ENCODE measurements around the gene AP2B1. TPM values are rescaled to one million over a fixed set of nuclear protein-coding genes. Genes with fewer than 3 reads are reported as not detected.

The AP2B1 gene
- total RNA-seq, 1 experiment from 2014 or later: 70.2 TPM

DNA sequence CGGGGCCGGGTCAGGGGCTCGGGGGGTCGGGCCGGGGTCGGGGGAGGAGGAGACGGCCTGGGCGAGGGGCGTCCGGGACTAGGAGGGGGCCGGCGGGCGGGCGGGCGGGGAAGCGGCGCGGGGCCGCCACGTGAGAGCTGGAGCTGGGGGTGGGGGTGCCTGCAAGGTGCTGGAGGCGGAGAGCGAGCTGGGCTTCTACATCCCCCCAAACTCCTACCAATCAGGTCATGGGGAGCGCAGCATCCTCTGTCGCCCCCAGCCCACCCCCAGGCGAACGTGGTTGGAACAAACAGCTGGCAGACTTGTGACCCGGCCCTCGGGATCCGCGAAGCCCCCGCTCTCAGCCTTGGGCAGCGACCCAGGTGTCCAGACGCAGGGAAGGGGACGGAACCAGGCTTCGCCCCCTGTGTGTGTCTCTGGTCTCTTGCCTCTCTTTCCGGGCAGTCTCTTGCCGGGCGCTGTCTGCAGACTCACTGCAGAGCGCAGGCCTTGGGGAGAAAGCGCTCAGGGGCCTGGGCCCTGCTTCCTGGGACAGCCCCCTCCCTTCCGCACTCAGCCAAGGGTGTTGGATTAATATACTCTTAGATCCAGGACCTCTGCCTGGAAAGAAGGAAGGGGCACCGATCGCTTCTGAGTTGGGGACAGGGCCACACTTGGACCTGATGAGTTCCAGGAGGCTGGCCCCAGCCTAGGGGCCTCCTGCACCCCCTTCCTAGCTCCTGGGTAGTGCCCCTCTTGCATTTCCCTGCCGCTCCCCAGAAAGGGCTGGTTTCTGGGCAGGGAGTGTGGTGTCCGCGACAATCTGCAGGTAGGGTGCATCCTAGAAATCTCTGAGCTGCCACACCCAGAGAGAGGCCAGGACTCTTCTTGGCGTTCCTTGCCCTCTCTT is 145.0 kb downstream of the AP2B1 start:
- Histone ChIP-seq H3K9me2 (replicated peaks; ENCODE audit: low read length) (no peaks in the 10 kb centered on the region), H4K20me1 (ENCODE audit: low read length) (no peaks in the 10 kb centered on the region), H3K9ac (ENCODE audit: low read length) (no peak overlapping the region), H3K4me2 (ENCODE audit: low read length) (no peak overlapping the region), H3K9me3 (ENCODE audit: low read length) (no peaks in the 10 kb centered on the region), H3K4me1 (ENCODE audit: insufficient read depth, low read length) (no peaks in the 10 kb centered on the region), H3F3A (ENCODE audit: low read length, unreplicated experiment) (no peaks in the 10 kb centered on the region), H3K27me3 (ENCODE audit: low read length) (no peaks in the 10 kb centered on the region), H3K36me3 (ENCODE audit: low read depth, low read length) (no peaks in the 10 kb centered on the region), H3K79me2 (ENCODE audit: low read length) (no peaks in the 10 kb centered on the region), H2AFZ (ENCODE audit: low read length) (no peak overlapping the region), H3K27ac (ENCODE audit: low read length) (no peak overlapping the region), H3K4me3 (ENCODE audit: low read length) (no peak overlapping the region)
- POLR2A ChIA-PET (ENCODE audit: unreplicated experiment): no interaction called here
- no TSS peak for BruUV-seq (replicated peaks)
- TF ChIP-seq, protein P1, sequence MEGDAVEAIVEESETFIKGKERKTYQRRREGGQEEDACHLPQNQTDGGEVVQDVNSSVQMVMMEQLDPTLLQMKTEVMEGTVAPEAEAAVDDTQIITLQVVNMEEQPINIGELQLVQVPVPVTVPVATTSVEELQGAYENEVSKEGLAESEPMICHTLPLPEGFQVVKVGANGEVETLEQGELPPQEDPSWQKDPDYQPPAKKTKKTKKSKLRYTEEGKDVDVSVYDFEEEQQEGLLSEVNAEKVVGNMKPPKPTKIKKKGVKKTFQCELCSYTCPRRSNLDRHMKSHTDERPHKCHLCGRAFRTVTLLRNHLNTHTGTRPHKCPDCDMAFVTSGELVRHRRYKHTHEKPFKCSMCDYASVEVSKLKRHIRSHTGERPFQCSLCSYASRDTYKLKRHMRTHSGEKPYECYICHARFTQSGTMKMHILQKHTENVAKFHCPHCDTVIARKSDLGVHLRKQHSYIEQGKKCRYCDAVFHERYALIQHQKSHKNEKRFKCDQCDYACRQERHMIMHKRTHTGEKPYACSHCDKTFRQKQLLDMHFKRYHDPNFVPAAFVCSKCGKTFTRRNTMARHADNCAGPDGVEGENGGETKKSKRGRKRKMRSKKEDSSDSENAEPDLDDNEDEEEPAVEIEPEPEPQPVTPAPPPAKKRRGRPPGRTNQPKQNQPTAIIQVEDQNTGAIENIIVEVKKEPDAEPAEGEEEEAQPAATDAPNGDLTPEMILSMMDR (conservative IDR thresholded peaks at IDR 0.05; ENCODE audit: low read depth, low read length): no peak
- TF ChIP-seq EZH2 (IDR thresholded peaks at IDR 0.05; ENCODE audit: low read length, unreplicated experiment) (no peak), EZH2phosphoT487 (IDR thresholded peaks at IDR 0.05; ENCODE audit: borderline replicate concordance, low read length) (no peak)
- CTCF ChIA-PET: no interaction called here
- DNase-seq: no peak
- intact Hi-C loops (cut with micrococcal nuclease): no loop called here
- ATAC-seq: no peak

- TF ChIP-seq, protein P1 (conservative IDR thresholded peaks at IDR 0.05; ENCODE audit: low read depth, low read length): no peak
- TF ChIP-seq EZH2 (IDR thresholded peaks at IDR 0.05; ENCODE audit: low read length, unreplicated experiment) (no peak), EZH2phosphoT487 (IDR thresholded peaks at IDR 0.05; ENCODE audit: borderline replicate concordance, low read length) (no peak)
- H3K4me1 ChIP-seq (ENCODE audit: insufficient read depth, low read length): no peaks in the 10 kb centered on the region
- H3K9me2 ChIP-seq (replicated peaks; ENCODE audit: low read length): no peaks in the 10 kb centered on the region
- no peak overlapping the region for H2AFZ ChIP-seq (ENCODE audit: low read length)
- no peak overlapping the region for H3K27ac ChIP-seq (ENCODE audit: low read length)
- H3F3A ChIP-seq (ENCODE audit: low read length, unreplicated experiment): no peaks in the 10 kb centered on the region
- H3K9me3 ChIP-seq (ENCODE audit: low read length): no peaks in the 10 kb centered on the region
- H3K4me2 ChIP-seq (ENCODE audit: low read length): no peak overlapping the region
- intact Hi-C loops (cut with micrococcal nuclease): no loop called here
- ATAC-seq (no peak), DNase-seq (no peak)
- no peak overlapping the region for H3K4me3 ChIP-seq (ENCODE audit: low read length)
- BruUV-seq (replicated peaks): no TSS peak
- POLR2A ChIA-PET (ENCODE audit: unreplicated experiment): no interaction called here
- no peaks in the 10 kb centered on the region for H4K20me1 ChIP-seq (ENCODE audit: low read length)
- H3K79me2 ChIP-seq (ENCODE audit: low read length): no peaks in the 10 kb centered on the region
- no peaks in the 10 kb centered on the region for H3K27me3 ChIP-seq (ENCODE audit: low read length)
- no peak overlapping the region for H3K9ac ChIP-seq (ENCODE audit: low read length)
- no peaks in the 10 kb centered on the region for H3K36me3 ChIP-seq (ENCODE audit: low read depth, low read length)
- CTCF ChIA-PET: no interaction called here
Observed at GRCh38 chr17:35732806-35733136, 145.6 kb downstream of the AP2B1 start.

GRCh38 chr17:35733366-35733765 is 146.2 kb downstream of the AP2B1 start:
- no peaks in the 10 kb centered on the region for H3K79me2 ChIP-seq (ENCODE audit: low read length)
- H3K4me2 ChIP-seq (ENCODE audit: low read length): no peak overlapping the region
- H2AFZ ChIP-seq (ENCODE audit: low read length): no peak overlapping the region
- ChIA-PET POLR2A (ENCODE audit: unreplicated experiment) (no interaction called here), CTCF (no interaction called here)
- H3K27ac ChIP-seq (ENCODE audit: low read length): no peak overlapping the region
- H3K27me3 ChIP-seq (ENCODE audit: low read length): no peaks in the 10 kb centered on the region
- H3K9ac ChIP-seq (ENCODE audit: low read length): no peak overlapping the region
- no TSS peak for BruUV-seq (replicated peaks)
- ATAC-seq (no peak), DNase-seq (no peak)
- H3F3A ChIP-seq (ENCODE audit: low read length, unreplicated experiment): no peaks in the 10 kb centered on the region
- no peaks in the 10 kb centered on the region for H3K9me2 ChIP-seq (replicated peaks; ENCODE audit: low read length)
- H3K4me1 ChIP-seq (ENCODE audit: insufficient read depth, low read length): no peaks in the 10 kb centered on the region
- H3K9me3 ChIP-seq (ENCODE audit: low read length): no peaks in the 10 kb centered on the region
- H4K20me1 ChIP-seq (ENCODE audit: low read length): no peaks in the 10 kb centered on the region
- H3K36me3 ChIP-seq (ENCODE audit: low read depth, low read length): no peaks in the 10 kb centered on the region
- no peak overlapping the region for H3K4me3 ChIP-seq (ENCODE audit: low read length)
- TF ChIP-seq EZH2 (IDR thresholded peaks at IDR 0.05; ENCODE audit: low read length, unreplicated experiment) (no peak), EZH2phosphoT487 (IDR thresholded peaks at IDR 0.05; ENCODE audit: borderline replicate concordance, low read length) (no peak)
- TF ChIP-seq, protein P1 (conservative IDR thresholded peaks at IDR 0.05; ENCODE audit: low read depth, low read length): no peak
- intact Hi-C loops (cut with micrococcal nuclease): no loop called here

Measured in PC-3 (cell line).